ENCODE data around the gene LPIN2.
"Not testable (repeated sequence)": the region's sequence is repeated elsewhere in the genome, so short reads cannot be mapped to it uniquely, and the experiment has no call there.

Gene LPIN2

DNA sequence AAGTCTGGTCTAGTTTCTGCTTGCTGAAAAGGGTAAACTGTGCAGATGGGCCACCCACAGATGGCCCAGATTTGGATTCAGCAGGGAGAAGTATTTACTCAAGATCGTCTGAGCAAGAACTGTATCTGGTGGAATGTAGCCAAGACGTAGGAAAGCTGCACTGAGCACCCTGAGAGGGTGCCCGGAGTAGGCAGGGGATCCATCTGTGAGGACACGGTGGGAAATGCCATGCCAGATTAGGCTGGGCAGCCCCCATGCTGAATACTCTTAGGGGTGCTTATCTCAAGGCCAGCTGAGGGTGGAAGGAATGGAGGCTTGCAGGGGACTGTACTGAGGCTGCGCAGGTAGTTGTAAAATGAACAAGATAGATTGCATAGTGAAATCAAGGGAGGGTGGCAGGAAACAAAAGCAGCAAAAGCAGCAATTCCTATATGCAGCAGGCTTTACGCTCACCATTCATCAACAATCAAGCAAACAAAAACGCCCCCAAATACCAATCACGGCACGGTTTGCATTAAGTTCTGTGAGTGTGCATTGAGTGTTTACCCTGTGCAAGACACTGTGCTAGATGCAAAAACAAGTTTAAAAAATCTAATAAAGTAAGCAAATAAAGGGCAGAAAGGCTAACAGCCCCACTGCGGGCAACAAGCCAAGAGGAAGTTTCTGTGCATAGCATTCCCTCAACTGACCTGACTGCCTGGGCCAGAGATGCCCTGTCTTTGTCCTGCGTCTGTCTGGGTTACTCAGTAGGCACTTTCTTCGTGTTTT is 32.2 kb upstream of the LPIN2 start:
- no peak for DNase-seq (ENCODE audit: low read depth in 2 of 2)

GRCh38 chr18:3042379-3042778 is 29.4 kb upstream of the LPIN2 start:
- no peak for DNase-seq (ENCODE audit: low read depth in 2 of 2)

DNA sequence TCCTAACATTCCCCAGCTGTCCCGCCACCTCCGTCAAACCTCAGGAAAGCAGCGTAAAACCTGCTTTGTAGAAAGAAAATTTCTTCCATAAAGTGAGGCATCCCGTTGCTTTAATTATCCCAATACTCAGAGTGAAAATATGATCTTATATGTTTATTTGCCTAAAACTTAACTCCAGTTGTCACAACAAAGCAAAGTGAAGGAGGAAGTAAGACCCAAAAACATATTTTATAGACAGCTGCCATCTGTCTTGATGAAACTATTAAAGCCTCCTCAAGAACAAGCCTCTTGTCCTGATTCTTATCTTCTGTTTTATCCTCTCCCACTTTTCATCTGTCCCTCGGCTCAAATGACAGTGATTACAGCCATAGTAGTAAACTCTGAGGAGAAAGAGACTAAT is 28.9 kb upstream of the LPIN2 start:
- DNase-seq (ENCODE audit: low read depth in 2 of 2): no peak

DNA sequence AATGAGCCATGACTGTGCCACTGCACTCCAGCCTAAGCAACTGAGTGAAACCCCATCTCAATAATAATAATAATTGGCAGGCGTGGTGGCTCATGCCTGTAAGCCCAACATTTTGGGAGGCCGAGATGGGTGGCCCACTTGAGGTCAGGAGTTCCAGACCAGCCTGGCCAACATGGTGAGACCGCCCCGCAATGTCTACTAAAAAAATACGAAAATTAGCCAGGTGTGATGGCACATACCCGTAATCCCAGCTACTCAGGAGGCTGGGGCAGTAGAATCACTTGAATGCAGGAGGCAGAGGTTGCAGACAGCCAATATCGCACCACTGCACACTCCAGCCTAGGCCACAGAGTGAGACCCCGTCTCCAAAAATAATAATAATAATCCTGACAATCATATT is 27.9 kb upstream of the LPIN2 start:
- DNase-seq (ENCODE audit: low read depth in 2 of 2): no peak

DNA sequence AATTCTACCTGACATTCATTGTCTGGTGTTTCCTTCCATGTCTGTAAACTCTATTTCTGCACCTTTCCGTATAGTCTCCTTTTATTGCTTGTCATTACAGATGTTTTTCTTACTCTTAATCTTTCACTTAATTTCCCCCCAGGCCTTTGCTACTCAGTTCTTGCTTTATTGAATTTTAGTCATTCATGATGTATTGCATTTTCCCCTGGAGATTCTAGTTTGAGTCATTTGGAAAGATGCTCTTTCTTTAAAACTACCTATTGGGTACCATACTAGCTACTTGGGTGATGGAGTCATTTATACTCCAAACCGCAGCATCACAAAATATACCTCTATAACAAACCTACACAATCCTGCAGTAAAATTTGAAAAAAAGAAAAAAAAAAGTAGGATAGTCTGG is 27.2 kb upstream of the LPIN2 start:
- DNase-seq (ENCODE audit: low read depth in 2 of 2): no peak

DNA sequence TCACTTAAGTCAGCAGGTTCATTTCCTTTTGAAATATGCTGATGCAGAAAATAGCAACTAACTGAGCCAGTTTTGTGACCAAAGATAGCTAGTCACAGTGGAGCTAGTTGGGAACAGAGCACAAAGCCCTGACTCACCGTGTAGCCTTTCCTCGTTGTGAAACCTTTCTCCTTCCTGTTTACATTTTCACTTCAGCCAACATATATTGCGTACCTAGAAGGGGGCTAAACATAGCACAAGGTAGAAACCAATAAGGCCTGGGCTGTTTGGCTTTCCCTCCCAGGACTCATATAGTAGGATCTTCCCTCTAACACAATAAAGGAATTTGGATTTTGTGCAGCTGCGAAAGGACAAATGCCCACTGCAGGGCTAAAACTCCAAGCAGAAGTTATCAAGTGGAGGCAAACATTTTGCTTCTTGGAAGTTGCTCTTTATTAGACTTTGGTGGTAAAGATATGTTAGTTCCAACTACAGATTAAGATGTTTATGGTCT is 24.5 kb upstream of the LPIN2 start:
- no peak for DNase-seq (ENCODE audit: low read depth in 2 of 2)

DNA sequence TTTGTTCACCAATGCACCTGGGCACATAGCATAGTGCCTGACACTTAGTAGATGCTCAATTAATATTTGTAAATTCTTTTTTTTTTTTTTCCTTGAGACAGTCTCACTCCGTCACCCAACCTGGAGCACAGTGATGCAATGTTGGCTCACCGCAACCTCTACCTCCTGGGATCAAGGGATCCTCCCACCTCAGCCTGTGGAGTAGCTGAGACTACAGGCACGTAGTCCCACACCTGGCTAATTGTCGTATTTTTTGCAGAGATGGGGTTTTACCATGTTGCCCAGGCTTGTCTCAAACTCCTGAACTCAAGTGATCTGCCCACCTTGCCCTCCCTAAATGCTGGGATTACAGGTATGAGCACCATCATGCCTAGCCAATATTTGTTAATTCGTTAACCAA is 23.2 kb upstream of the LPIN2 start:
- DNase-seq (ENCODE audit: low read depth in 2 of 2): no peak

- DNase-seq (ENCODE audit: low read depth in 2 of 2): no peak
These were observed 22.7 kb upstream of the LPIN2 start for GRCh38 chr18:3035635-3036034.

GRCh38 chr18:3032721-3033120 is 19.8 kb upstream of the LPIN2 start:
- DNase-seq (ENCODE audit: low read depth in 2 of 2): no peak

DNA sequence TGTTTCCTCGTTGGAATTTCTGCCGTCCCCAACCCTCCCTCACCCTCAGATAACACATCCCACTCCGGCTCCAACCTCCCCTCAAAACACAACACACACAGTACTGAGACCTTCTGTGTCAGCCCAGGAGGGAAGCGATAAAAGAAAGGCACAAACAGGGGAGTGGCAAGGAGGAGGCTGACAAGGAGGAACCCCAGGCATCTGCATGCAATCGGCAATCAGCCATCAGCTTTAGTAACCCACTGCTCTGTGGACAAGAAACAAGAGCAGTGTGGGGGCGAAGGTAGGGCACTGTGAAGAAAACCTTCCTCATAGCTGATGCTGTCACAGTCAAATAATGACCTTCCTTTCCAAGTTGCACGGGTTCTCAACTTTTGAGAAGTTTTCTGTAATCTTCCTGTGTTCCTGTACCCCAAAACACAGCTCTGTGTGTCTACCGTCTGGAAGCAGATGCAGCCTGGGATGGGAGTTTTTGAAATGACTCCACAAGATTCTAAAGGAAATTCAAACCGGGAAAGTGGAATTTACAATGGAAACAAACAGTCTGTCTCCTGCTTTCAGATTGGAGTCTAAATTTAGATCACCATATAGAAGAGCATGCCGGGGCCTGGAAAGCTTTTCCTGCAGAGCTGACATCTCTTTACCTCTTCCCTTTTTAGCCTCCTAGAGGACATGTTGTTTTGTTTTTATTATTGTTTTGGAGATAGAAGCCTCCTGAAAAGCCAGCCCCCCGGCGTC is 16.4 kb upstream of the LPIN2 start:
- no peak for DNase-seq (ENCODE audit: low read depth in 2 of 2)

- DNase-seq (ENCODE audit: low read depth in 2 of 2): not testable (repeated sequence)
These were observed 15.2 kb upstream of the LPIN2 start for GRCh38 chr18:3028115-3028514.

DNA sequence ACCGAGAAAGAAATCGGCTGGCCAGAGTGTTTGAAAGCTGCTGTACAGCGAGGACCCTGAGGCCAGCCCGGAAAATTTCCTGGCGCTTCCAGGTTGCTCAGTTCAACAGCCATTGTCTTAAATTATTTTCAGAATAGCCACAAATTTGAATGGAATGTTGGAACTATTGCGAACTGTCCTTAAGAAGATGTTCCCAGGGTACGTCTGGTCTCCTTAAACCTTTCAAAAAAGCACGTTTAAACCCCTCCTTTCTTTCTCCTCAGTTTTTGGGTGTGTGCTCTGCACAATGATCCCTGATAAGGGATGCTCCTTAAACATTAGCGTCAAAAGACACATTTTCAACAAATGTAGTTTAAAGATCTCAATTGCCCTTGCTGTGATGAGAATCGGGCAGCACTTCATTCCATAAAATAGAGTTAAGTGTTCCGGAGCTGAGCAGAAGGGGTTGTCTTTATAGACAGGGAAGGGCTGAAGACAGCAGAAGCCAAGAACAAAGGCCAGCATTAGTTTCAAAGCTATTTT is 14.5 kb upstream of the LPIN2 start:
- DNase-seq (ENCODE audit: low read depth in 2 of 2): no peak

GRCh38 chr18:3025544-3025943 is 12.6 kb upstream of the LPIN2 start:
- DNase-seq (ENCODE audit: low read depth in 2 of 2): no peak

- not testable (repeated sequence) for DNase-seq (ENCODE audit: low read depth in 2 of 2)
These were observed 10.7 kb upstream of the LPIN2 start for GRCh38 chr18:3023603-3024002.

DNA sequence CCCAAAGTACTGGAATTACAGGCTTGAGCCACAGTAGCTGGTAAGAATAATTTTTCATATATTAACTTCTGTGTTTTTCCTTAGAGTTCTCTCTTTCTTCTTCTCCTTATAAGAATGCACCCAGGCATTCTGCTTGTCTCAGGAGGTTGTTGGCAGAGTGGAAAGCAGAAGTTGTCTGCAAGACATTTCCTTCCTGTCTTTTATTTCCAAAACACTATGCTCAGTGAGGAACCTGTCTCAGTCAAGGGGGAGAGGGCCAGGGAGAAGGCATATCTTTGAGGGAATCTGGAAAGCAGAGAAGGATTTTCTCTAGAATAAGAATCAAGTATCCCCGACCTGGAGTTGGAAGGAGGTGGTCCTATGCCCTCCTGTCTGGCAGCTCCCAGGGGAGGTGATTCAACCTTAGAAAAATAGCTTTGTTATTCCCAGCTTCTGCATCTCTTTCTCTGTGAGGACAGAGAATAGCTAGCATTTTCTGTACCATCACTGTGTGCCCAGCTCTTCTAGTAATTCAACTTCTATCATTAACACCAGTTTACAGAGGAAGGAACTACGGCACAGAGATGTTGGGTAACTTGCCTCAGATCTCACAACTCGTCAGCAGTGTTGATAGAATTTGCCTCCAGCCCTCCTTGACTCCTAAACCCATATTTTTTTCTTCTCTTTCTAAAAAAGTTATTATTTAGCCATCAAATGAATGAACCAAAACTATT is 3.8 kb upstream of the LPIN2 start:
- no peak for DNase-seq (ENCODE audit: low read depth in 2 of 2)

DNA sequence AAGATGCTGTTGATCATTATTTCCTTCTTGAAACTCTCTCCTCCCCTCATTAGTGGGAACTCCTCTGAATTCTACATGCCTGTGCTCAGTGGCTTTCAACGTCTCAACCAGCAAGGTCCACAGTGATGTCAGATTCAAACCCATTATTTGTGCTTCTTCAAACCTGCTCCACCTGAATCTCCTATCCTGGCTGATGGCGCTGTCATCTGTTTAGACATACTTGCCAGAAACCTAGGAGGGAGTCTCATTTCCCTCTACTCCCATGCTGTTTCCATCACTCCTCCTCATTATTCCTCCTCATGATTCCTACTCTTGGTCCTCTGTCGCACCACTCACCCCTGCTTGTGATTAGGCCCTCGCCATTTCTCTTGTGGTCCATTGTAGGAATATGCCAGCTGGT is 2.9 kb upstream of the LPIN2 start:
- no peak for DNase-seq (ENCODE audit: low read depth in 2 of 2)

- no peak for DNase-seq (ENCODE audit: low read depth in 2 of 2)
These were observed 2.3 kb upstream of the LPIN2 start for GRCh38 chr18:3015204-3015592.

- no peak for DNase-seq (ENCODE audit: low read depth in 2 of 2)
These were observed 1.7 kb upstream of the LPIN2 start for GRCh38 chr18:3014503-3015203.

- DNase-seq (ENCODE audit: low read depth in 2 of 2): peak; percentile 40 to 52
These were observed 564 bp downstream of the LPIN2 start for GRCh38 chr18:3012136-3013023.

DNA sequence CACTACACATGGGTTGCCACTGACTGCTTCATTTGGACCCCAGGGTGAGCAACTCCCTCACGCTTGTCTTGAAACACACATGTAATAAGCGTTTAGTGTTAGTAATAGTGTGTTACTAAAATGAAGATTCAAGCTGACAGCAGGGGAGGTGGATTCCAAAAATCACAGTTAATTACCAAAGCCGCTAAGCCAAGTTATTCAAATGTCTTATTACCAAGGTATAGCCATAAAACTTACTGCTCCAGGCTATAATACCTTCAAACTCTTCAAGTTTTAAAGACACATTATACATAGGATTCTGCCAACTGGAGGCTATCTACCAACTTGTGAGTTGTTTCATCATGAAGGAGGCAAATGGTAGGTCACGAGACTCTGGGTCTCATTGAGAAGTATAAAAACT is 2.9 kb downstream of the LPIN2 start:
- no peak for DNase-seq (ENCODE audit: low read depth in 2 of 2)

GRCh38 chr18:3008541-3008940 is 4.4 kb downstream of the LPIN2 start:
- DNase-seq (ENCODE audit: low read depth in 2 of 2): no peak
